Common myeloid progenitor, CD34-positive (primary cell): Measurements from ENCODE around the gene NUDT3. TPM values are rescaled to one million over a fixed set of nuclear protein-coding genes. Genes with fewer than 3 reads are reported as not detected.
A peak's percentile ranks its signal among the peaks of the same experiment; 100 is the strongest.

Experiments used
- CTCF ChIA-PET: fragments of 350-600 bp; sonication (Branson Sonifier 250); formaldehyde crosslinking; loops from one replicate; lab custom pipeline; 2021; ENCODE audit warnings: antibody characterized with exemption; lab: Charles Lee
- POLR2A ChIA-PET: fragments of 350-600 bp; sonication (Branson Sonifier 250); formaldehyde crosslinking; loops from one replicate; lab custom pipeline; 2021; ENCODE audit warnings: antibody characterized with exemption; lab: Charles Lee
- DNase-seq, 3 donors: peaks; one replicate each; pipeline versions ENCODE4 v3.0.0 to v3.0.0-alpha.2; 2013
- H3K27ac ChIP-seq, 2 experiments: 1 replicate in 1 of 2; 2 replicates in 1 of 2; pipeline ENCODE4 v1.7.0; 2013; ENCODE audit warnings: inconsistent platforms in 2 of 2, low read length in 2 of 2, mild to moderate bottlenecking in 2 of 2, low read depth in 1 of 2, moderate library complexity in 1 of 2; ENCODE audit not compliant: severe bottlenecking in 2 of 2, insufficient read depth in 1 of 2, poor library complexity in 1 of 2
- H3K27me3 ChIP-seq, 5 experiments: replicated peaks in 2 of 5; 1 replicate in 3 of 5; 2 replicates in 2 of 5; pipeline versions ENCODE4 v1.6.1 to v1.7.0; 2013; ENCODE audit warnings: low read length in 4 of 5, mild to moderate bottlenecking in 2 of 5, moderate library complexity in 2 of 5, inconsistent platforms in 1 of 5; ENCODE audit not compliant: insufficient read depth in 5 of 5, control insufficient read depth in 4 of 5
- H3K36me3 ChIP-seq, 4 experiments: 1 replicate in 2 of 4; 2 replicates in 2 of 4; pipeline versions ENCODE4 v1.6.1 to v1.7.0; 2013; ENCODE audit warnings: low read length in 3 of 4, control low read depth in 1 of 4, mild to moderate bottlenecking in 1 of 4; ENCODE audit not compliant: control insufficient read depth in 4 of 4, insufficient read depth in 4 of 4
- H3K4me1 ChIP-seq, 4 experiments: 1 replicate in 3 of 4; 2 replicates in 1 of 4; pipeline versions ENCODE4 v1.6.1 to v1.7.1; 2013; ENCODE audit warnings: low read length in 3 of 4, mild to moderate bottlenecking in 3 of 4, control low read depth in 1 of 4, inconsistent platforms in 1 of 4, moderate library complexity in 1 of 4; ENCODE audit not compliant: control insufficient read depth in 4 of 4, insufficient read depth in 4 of 4; ENCODE audit errors: control extremely low read depth in 1 of 4
- H3K4me3 ChIP-seq, 7 experiments: 1 replicate in 4 of 7; 2 replicates in 3 of 7; pipeline versions ENCODE4 v1.5.1 to v1.7.0; 2013; ENCODE audit warnings: mild to moderate bottlenecking in 7 of 7, low read length in 6 of 7, moderate library complexity in 6 of 7, inconsistent platforms in 2 of 7, low read depth in 2 of 7, control low read depth in 1 of 7; ENCODE audit not compliant: insufficient read depth in 4 of 7, control insufficient read depth in 1 of 7; ENCODE audit errors: extremely low read depth in 1 of 7
- H3K9me3 ChIP-seq, 5 experiments: 1 replicate in 4 of 5; 2 replicates in 1 of 5; pipeline versions ENCODE4 v1.6.1 to v1.7.1; 2013; ENCODE audit warnings: low read length in 4 of 5, mild to moderate bottlenecking in 2 of 5, inconsistent platforms in 1 of 5, low read depth in 1 of 5, moderate library complexity in 1 of 5; ENCODE audit not compliant: control insufficient read depth in 4 of 5, insufficient read depth in 2 of 5; ENCODE audit errors: control extremely low read depth in 1 of 5
- WGBS: methylation state at CpG from one replicate; pipeline ENCODE4 v1.1.5; 2013; ENCODE audit not compliant: insufficient coverage; 5-methylcytosine and 5-hydroxymethylcytosine counted together
- polyA plus RNA-seq: library from polyadenylated mRNA; unstranded; fragments of 120-200 nt; gene quantifications from one replicate; pipeline ENCODE4 v1.2.1, GENCODE V29; 2013

Gene NUDT3
- polyA plus RNA-seq, result 17.6 TPM

DNA sequence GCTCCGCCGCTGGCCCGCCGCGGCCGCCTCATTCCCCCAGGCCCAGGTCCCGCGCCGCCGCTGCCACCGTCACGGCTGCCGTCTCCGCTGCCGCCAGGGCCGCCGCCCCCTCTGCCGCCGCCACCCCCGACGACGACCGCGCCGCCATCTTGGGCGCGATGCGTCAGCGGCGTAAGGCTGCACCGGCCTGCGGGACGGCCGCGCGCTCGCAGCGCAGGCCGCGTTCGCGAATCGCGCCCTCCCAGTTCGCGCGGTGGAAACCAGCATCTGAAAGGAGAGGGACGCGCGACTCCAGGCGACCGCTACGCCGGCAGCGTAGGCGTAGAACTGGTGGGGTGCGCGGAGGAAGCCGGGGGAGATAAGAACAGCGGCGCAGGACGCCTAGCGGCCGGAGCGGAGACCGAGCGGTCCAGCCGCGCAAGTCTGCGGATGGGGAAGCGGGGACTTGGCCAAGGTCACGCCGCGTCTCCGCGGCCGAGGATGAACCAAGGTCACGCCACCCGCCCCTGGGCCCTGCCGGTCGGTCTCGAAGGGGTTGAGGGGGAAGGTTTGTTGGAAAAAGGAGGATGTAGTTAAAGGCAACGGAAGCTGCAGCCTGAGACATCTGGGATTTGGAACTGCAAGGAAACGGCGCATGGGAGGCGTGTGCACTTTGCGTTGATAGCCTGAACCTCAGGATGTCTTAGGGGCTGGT, at the start of gene NUDT3:
NUDT3 (minus strand) TSS at position 173 of the 694 bp plus-strand sequence. CDS start 307 bp downstream, outside the sequence.
- Histone ChIP-seq H3K36me3 (peaks cover 0 to 4% (median 0%) of the 10 kb centered on the region in 4 experiments), H3K9me3 (peaks cover 0 to 5% (median 2%) of the 10 kb centered on the region in 5 experiments), H3K27me3 (no peaks in the 10 kb centered on the region), H3K27ac (peak within 1 kb of the TSS; percentile 61 to 86), H3K4me1 (peaks cover 10 to 30% (median 19%) of the 10 kb centered on the region in 4 experiments), H3K4me3 (peak within 1 kb of the TSS; percentile 82 to 96 (median 90))
- peak; percentile 97 to 98 (median 98) for DNase-seq
- ChIA-PET CTCF (interaction anchor here (0.7 to 4.4 kb wide), 6 partner anchors 9 to 143 kb away, joined by 3 to 34 read pairs (median 3); partner anchors contain the start of gene SMIM29), POLR2A (interaction anchor here (2.0 kb wide), 1 partner anchor 142 kb away, joined by 8 read pairs; no protein-coding TSS in a partner anchor)
- 0% methylated on average over 69 of the region's 87 CpGs for WGBS

DNA sequence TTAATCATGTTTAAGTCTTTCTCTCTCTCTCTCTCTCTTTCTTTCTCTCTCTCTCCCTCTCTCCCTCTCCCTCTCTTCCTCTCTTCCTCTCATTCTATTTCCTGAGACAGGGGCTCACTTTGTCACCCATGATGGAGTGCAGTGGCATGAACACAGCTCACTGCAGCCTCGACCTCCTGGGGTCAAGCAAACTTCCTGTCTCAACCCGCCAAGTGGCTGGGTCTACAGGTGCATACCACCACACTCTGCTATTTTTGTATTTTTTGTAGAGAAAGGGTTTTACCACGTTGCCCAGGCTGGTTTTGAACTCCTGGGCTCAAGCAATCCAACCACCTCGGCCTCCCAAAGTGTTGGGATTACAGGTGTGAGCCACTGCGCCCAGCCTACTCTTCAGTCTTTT, 49.1 kb upstream of the NUDT3 start:
- peaks cover 0 to 2% (median 0%) of the 10 kb centered on the region in 5 experiments for H3K9me3 ChIP-seq
- ChIA-PET POLR2A (no interaction called here), CTCF (no interaction called here)
- WGBS, result no CpG with 5 or more reads among the region's 5 CpGs
- no peak overlapping the region for H3K27ac ChIP-seq
- H3K27me3 ChIP-seq, result no peaks in the 10 kb centered on the region
- no peaks in the 10 kb centered on the region for H3K36me3 ChIP-seq
- no peak overlapping the region for H3K4me3 ChIP-seq
- no peak for DNase-seq
- no peaks in the 10 kb centered on the region for H3K4me1 ChIP-seq

DNA sequence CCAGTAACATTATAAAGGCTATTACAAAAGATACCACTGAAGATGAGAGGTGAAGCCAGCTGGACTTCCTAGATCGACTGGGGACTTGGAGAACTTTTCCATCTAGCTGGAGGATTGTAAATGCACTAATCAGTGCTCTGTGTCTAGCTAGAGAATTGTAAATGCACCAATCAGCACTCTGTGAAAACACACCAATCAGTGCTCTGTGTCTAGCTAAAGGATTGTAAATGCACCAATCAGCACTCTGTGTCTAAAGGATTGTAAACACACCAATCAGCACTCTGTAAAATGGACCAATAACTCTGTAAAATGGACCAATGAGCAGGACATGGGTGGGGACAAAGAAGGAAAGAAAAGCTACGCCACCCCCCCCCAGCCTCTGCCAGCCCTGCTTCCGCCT, 47.0 kb upstream of the NUDT3 start:
- Histone ChIP-seq H3K9me3 (peaks cover 0 to 2% (median 0%) of the 10 kb centered on the region in 5 experiments), H3K36me3 (no peaks in the 10 kb centered on the region), H3K27me3 (no peaks in the 10 kb centered on the region), H3K4me3 (no peak overlapping the region), H3K27ac (no peak overlapping the region), H3K4me1 (no peaks in the 10 kb centered on the region)
- CTCF ChIA-PET, result no interaction called here
- no peak for DNase-seq
- WGBS, result 100% methylated on average over 1 of the region's 3 CpGs
- POLR2A ChIA-PET, result no interaction called here

DNA sequence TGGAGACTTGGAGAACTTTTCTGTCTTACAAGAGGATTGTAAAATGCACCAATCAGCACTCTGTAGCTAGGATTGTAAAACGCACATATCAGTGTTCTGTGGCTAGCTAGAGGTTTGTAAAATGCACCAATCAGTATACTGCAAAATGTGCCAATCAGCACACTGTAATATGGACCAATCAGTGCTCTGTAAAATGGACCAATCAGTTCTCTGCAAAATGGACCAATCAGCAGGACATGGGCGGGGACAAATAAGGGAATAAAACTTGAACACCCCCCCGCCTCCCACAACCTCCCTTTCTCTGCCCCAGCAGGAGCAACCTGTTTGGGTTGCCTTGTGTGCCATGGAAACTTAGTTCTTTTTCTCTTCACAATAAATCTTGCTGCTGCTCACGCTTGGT, 46.2 kb upstream of the NUDT3 start:
- CTCF ChIA-PET, result no interaction called here
- 93% methylated on average over 2 of the region's 4 CpGs for WGBS

DNA sequence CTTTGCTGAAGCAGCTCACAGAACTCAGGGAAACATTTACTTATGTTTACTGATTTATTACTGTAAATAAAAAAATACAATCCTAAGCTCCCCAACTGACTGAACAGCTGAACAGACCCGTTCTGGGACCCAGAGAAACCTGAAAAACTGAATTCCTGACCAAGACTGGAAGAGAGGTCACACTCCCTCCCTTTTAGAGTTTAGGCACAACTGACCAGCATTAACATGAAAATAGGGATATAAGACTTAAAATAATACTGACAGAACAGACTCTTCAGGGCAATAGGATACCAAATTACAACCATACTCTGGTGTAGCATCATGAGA, 45.1 kb upstream of the NUDT3 start:
- ChIA-PET POLR2A (no interaction called here), CTCF (no interaction called here)
- H3K9me3 ChIP-seq, result peaks cover 0 to 2% (median 0%) of the 10 kb centered on the region in 5 experiments
- no peak for DNase-seq
- no peaks in the 10 kb centered on the region for H3K4me1 ChIP-seq
- no peaks in the 10 kb centered on the region for H3K27me3 ChIP-seq
- no peak overlapping the region for H3K27ac ChIP-seq
- H3K4me3 ChIP-seq, result no peak overlapping the region
- 83% methylated on average over 1 of the region's 1 CpG for WGBS
- no peaks in the 10 kb centered on the region for H3K36me3 ChIP-seq

More for the DNA sequence above, 46.2 kb upstream of the NUDT3 start:
- no peaks in the 10 kb centered on the region for H3K4me1 ChIP-seq
- peaks cover 0 to 2% (median 0%) of the 10 kb centered on the region in 5 experiments for H3K9me3 ChIP-seq
- H3K36me3 ChIP-seq, result no peaks in the 10 kb centered on the region
- H3K27me3 ChIP-seq, result no peaks in the 10 kb centered on the region
- no peak overlapping the region for H3K27ac ChIP-seq
- H3K4me3 ChIP-seq, result no peak overlapping the region
- DNase-seq, result peak in 1 of 3 donors; percentile 19
- POLR2A ChIA-PET, result no interaction called here

DNA sequence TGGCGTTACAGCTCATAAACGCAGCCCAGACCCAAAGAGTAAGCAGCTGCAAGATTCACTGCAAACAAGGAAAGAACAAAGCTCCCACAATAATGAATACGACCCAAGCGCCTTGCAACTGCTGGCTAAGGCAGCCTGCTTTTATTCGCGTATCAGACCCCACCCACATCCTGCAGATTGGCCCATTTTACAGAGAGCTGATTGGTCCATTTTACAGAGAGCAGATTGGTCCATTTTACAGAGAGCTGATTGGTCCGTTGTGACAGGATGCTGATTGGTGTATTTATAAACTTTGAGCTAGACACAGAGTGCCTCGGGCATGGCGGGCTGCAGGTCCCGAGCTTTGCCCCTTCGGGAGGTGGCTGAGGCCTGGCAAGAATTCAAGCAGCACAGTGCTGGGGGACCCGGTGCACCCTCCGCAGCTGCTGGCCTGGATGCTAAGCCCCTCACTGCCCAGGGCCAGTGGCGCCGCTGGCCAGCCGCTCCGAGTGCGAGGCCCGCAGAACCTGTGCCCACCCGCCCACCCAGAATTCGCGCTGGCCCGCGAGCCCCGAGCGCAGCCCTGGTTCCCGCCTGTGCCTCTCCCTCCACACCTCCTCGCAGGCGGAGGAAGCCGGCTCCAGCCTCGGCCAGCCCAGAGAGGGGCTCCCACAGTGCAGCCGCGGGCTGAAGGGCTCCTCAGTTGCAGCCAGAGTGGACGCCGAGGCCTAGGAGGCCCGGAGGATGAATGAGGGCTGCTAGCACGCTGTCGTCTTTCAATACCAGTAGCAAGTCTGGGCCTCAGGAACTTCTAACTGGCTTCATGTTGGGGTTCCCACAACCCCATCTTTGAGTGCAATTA, 44.6 kb upstream of the NUDT3 start:
- WGBS, result 98% methylated on average over 27 of the region's 38 CpGs
- ChIA-PET CTCF (interaction anchor here (0.7 to 1.3 kb wide), 2 partner anchors 8 to 22 kb away, joined by 3 to 6 read pairs; no protein-coding TSS in a partner anchor), POLR2A (no interaction called here)
- DNase-seq, result no peak
- Histone ChIP-seq H3K27me3 (no peaks in the 10 kb centered on the region), H3K36me3 (no peaks in the 10 kb centered on the region), H3K9me3 (peaks cover 0 to 2% (median 0%) of the 10 kb centered on the region in 5 experiments), H3K27ac (no peak overlapping the region), H3K4me3 (no peak overlapping the region), H3K4me1 (no peaks in the 10 kb centered on the region)
